Sciatic nerve (tissue), 2 donors: ENCODE data around the gene STAG1. TPM values are rescaled to one million over a fixed set of nuclear protein-coding genes. Genes with fewer than 3 reads are reported as not detected.
A peak's percentile ranks its signal among the peaks of the same experiment; 100 is the strongest.
"Not testable (repeated sequence)": the region's sequence is repeated elsewhere in the genome, so short reads cannot be mapped to it uniquely, and the experiment has no call there.

Experiments used
- ATAC-seq: fragments of 200-7000 bp; cut with Tn5 transposase; one replicate; pipeline ENCODE4 v1.9.1; 2020; ENCODE audit warnings: mild to moderate bottlenecking, moderate library complexity
- DNase-seq: peaks from one replicate; pipeline ENCODE4 v3.0.0-alpha.2; 2020; ENCODE audit warnings: low spot score
- intact Hi-C: fragments of 100-400 bp; cut with DNase I; formaldehyde crosslinking; loops from one replicate; pipeline ENCODE4 v1.14.2; 2022
- total RNA-seq: library from RNA; stranded (reverse); fragmentation: NEBNext Ultra II Directional; extraction: Animal tissue kit (Norgen Biotek cat#: 25700); gene quantifications from one replicate; pipeline ENCODE4 v1.2.1, GENCODE V29; 2021
- donor health status: DM: no; HTN: no; CAD: no.
- donor health status: DM: no; HTN: no; CAD: no.

Gene STAG1
- total RNA-seq, 1 donor from 2014 or later: 78.8 TPM

DNA sequence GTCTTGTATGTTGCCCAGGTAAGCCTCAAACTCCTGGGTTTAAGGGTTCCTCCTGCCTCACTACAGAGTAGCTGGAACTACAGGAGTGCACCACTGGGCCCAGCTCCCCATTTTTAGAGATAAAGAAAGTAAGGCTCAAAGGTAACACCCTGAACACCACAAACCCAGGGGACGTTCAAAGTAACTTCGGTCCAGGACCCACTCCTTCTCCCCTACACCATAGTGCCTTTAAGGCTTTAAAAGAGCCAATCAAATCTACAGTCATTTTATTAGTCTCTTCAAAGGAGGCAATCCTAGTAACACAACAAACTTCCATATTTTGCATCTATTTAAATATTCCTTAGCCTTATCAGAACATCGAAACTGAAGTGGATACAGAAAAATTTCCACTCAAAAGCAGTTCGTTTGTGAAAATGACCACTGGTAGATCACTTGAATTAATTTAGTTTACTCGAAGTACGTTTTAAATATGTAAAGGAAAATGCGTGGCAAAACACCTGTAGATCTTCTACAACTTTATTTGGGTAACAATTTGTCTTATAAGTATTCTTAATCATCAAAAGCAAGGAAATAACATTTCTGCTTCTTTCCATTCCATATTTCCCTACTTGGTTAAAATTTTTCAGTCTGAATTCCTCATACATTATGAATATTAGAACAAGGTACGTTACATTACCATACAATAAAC lies 1.8 kb downstream of the STAG1 start:
- DNase-seq (no peak), ATAC-seq (no peak)
- intact Hi-C loops: loop anchor here (5.0 to 10.0 kb wide), 3 partner anchors 104 to 673 kb away; no protein-coding TSS in a partner anchor

DNA sequence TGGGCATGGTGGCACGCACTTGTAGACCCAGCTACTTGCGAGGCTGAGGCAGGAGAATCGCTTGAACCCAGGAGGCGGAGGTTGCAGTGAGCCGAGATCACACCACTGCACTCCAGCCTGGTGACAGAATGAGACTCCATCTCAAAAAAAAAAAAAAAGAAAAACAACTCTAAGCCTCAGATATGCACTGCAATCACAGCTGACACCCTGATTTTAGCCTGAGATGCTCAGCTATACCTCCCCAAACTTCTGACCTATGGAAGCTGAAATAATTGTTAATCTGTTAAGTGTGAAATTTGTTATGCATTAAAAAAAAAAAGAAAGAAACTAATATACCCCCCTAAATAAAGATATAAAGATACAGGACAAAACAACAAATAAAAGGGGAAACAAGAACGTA lies 2.6 kb downstream of the STAG1 start:
- intact Hi-C loops: loop anchor here (5.0 to 10.0 kb wide), 5 partner anchors 105 to 672 kb away; no protein-coding TSS in a partner anchor
- not testable (repeated sequence) for DNase-seq, ATAC-seq

DNA sequence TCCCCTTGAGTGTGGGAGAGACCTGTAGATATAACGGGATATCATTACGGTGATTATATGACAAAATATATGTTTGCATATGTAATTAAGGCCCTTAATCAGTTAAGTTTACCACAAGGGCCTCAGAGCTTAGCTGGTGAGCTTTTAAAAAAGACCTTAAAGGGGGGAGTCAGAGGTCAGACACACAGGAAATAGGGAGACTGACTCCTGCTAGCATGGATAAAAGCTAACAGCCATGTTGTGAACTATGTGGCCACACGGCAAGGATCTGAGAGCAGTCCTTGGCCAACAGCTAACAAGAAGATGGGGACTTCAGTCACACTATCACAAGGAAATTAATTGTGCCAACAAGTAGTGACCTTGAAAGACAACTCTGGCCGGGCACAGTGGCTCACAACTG lies 3.1 kb downstream of the STAG1 start:
- no peak for ATAC-seq
- no peak for DNase-seq
- intact Hi-C loops: loop anchor here (5.0 to 10.0 kb wide), 2 partner anchors 204 to 382 kb away; no protein-coding TSS in a partner anchor

DNA sequence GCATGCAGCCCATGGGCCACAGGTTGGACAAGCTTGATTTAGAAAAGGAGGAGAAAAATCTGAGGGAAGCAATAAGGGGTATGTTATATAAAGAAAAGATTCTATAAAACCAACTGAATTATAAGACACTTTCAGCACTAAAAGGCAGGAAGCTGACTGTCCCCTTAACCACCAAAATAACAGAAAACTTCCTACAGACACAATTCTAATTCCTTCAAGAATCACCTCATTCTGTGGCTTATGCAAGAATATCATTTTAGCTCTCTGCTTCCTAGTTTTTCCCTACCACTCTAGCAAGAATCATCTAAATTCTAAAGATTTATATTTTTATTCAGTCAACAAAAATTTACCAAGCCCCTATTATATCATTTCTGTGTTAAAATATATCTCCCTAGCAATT lies 6.3 kb downstream of the STAG1 start:
- intact Hi-C loops: loop anchor here (5.0 to 10.0 kb wide), 2 partner anchors 201 to 379 kb away; no protein-coding TSS in a partner anchor
- ATAC-seq (no peak), DNase-seq (no peak)

DNA sequence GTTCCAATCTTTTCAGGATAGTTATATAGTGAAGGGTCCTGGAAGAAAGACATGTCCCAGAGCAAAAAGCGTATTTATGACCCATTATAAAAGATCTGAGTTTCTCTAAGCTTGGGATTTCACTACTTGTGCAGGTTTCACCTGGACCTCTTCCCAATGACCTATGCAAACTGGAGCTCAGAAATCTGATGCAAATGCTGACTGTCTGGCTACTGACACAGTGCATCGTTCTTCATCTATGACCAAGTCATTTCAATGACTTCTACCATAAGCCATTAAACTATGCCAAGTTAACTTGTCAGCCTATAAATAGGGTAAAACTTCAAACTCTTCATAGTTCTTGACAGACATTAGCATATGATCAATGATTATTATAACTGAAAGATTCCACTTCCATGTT lies 11.1 kb downstream of the STAG1 start:
- DNase-seq (no peak), ATAC-seq (no peak)
- intact Hi-C loops: loop anchor here (10.0 kb wide), 1 partner anchor 196 kb away; no protein-coding TSS in a partner anchor

DNA sequence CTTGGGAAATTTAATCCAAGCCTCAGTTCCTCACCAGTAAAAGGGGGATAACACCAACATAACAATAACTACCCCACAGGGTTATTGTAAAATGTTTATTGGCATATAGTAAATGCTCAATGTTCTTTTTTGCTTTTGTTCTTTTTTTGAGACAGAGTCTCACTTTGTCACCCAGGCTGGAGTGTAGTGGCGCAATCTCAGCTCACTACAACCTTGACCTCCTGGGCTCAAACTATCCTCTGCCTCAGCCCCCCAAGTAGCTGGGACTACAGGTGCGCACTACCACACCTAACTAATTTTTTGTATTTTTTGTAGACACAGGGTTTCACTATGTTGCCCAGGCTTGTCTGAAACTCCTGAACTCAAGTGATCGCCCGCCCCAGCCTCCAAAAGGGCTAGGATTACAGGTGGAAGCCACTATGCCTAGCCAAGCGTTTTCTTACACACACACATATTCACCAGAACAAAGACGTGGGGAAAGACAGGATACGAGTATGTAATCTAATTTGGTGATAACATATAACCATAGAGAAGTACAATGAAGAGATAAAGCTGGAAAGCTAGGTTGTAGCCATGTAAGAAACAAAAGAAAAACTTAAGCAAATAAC lies 11.7 kb downstream of the STAG1 start:
- intact Hi-C loops: loop anchor here (10.0 kb wide), 1 partner anchor 196 kb away; no protein-coding TSS in a partner anchor
- no peak for DNase-seq
- ATAC-seq: no peak

DNA sequence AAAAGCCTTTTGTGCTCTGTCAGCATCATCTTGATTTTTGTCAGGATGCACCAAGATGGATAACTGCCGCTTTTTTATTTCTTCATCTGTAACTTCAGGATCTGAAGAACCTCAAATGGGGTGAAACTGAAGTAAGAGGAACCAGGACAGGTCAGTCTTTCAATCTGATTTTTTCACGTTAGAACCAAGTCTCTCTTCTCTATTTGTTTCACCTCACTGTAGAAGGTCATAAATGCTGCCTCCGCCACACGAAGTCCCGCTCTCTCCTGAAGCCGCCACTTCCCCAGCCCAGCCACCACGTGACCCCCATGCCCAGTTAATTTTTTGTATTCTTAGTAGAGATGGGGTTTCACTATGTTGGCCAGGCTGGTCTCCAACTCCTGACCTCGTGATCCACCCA lies 15.2 kb downstream of the STAG1 start:
- ATAC-seq, intact Hi-C loops, DNase-seq: not testable (repeated sequence)

DNA sequence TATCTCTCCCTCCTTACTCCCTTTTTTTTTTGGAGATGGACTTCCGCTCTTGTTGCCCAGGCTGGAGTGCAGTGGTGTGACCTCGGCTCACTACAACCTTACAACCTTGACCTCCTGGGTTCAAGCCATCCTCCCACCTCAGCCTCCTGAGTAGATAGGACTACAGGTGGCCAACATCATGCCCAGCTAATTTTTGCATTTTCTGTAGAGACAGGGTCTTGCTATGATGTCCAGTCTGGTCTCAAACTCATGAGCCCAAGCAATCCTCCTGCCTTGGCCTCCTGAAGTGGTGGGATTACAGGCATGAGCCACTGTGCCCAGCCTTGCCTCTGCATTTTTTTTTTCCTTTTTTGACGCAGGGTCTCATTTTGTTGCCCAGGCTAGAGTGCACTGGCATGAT lies 17.1 kb downstream of the STAG1 start:
- ATAC-seq: no peak
- no peak for DNase-seq

DNA sequence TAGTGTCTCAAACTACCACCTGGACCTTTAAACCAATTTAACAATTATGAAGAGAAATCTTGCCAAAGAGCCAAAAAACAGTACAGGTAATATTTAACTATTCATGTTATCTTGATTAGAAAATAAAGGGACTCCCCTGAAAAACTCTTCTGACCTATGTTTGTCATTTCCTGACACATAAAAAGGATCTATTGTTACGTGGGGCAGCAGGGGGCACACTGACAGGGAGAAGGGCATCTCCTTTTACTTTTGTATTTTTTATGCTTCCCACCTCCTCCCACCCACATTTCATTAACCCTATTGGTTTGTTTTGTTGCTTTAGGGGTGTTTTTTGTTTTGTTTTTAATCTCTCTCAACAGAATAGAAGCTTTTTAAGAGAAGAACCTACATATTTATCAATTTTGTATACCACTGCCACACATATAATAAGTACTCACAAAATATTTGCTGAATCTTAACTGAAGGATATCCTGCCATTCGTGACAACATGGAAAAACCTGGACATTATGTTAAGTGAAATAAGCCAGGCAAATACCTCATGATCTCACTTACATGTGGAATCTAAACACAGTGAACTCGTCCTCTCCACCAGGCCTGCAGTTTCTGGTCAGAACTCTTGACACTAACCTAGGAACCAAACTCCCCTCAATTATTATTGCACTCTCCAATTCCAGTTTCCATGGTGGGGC lies 17.7 kb downstream of the STAG1 start:
- ATAC-seq (no peak), DNase-seq (no peak)
- intact Hi-C loops: no loop called here

More for the DNA sequence above, 17.1 kb downstream of the STAG1 start:
- intact Hi-C loops: no loop called here

DNA sequence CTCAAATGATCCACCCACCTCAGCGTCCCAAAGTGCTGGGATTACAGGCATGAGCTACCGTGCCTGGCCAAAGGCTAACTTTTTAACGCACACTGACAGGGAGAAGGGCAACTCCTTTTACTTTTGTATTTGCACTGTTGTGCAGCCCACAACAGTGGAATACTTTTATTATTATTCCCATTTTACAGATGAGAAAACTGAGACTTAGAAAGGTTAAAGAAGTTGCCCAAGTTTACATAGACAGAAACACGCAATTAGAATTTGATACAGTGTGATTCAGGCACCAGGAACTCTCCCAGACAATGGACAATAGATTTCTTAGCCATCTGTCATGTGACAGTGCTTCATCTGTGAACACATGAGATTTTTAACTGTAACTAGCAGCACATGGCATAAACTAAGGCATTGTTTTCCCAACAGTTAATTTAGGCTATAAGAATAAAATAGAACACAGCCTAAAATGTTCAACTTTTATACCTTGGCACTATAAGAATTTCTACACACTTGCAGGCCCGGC lies 18.8 kb downstream of the STAG1 start:
- ATAC-seq (no peak), DNase-seq (no peak)
- intact Hi-C loops: no loop called here

DNA sequence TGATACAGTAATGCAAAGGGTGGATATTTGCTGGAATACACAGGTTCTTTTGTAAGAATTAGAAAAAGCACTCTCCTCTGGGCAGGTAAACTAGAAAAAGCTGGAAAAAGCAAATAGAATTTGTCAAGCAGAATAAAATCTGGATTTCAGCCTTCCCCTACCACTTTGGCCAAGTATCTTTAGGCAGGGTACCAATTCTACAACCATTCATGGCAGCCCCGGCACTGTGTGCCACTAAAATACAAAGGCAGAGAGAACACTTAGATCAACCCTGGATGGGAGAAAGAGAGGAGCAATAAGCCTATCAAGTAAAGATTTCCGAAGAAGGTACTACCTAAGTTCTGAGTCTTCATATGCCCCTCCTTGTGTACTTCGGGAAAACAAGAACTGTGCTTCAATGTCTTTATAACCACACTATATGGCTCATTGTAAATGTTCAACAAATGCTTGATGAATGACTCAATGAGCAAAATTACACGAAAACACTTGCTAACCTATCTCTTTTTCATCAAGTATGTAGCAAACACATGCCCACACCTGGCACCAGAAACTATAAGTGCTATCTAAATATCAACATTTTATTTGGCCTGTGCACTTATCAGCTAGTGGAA lies 20.8 kb downstream of the STAG1 start:
- intact Hi-C loops: no loop called here
- DNase-seq (no peak), ATAC-seq (no peak)

DNA sequence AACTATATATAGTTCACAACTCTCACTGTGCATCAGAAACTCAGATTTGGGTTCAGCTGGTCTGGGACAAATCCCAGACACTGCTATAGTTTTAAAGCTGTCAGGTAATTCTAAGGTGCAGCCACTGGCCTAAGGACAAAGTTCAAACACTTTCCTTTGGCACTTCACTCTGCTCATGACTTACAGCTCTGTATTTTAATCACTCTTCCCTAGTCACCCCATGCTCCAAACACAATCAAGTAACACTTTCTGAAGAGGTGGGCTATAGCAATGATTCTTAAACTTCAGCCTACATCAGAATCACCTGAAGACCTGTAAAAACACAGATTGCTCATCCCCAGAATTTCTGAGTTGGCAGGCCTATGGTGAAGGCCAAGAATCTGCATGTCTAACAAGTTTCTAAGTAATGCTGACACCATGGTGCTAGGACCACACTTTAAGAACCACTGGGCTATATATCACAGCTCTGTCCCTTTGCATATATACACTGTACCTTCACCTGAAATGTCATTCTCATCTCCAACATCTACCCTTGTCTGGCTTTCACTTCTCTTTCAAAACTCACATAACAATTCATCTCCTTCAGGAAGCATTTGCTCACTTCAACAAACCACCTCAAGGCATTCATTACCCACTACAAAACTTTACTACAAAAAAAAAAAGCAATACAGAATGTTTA lies 21.4 kb downstream of the STAG1 start:
- intact Hi-C loops: no loop called here
- DNase-seq: no peak
- ATAC-seq: no peak

DNA sequence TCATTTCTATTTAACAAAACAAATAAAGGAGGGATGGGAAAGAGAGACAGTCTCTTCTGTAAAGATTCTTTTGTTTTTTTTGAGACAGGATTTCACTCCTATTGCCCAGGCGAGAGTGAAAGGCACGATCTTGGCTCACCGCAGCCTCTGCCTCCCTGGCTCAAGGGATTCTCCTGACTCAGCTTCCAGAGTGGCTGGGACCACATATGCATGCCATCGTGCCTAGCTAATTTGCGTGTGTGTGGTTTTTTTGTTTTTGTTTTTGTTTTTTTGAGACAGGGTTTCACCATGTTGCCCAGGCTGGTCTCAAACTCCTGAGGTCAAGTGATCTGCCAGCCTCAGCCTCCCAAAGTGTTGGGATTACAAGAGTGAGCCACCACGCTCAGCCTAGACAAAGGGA lies 23.3 kb downstream of the STAG1 start:
- DNase-seq: no peak
- ATAC-seq: peak; percentile 70
- intact Hi-C loops: no loop called here

DNA sequence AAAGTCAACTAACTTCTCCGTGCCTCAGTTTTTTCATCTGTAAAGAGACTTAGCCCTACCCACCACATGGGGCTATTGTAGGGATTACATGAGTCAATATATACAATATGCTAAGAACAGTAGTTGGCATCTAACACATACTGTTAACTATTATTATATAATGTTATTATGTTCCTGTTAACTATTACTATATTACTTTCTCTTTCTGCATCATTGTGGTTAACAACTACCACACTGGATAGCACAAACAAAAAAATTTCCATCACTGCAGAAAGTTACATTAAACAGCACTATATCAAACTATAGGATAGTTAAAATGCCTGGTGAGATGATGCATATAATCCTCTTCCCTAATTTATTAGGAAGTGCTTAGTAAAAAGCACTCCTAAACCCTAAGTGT lies 23.7 kb downstream of the STAG1 start:
- no peak for ATAC-seq
- DNase-seq: no peak
- intact Hi-C loops: no loop called here

DNA sequence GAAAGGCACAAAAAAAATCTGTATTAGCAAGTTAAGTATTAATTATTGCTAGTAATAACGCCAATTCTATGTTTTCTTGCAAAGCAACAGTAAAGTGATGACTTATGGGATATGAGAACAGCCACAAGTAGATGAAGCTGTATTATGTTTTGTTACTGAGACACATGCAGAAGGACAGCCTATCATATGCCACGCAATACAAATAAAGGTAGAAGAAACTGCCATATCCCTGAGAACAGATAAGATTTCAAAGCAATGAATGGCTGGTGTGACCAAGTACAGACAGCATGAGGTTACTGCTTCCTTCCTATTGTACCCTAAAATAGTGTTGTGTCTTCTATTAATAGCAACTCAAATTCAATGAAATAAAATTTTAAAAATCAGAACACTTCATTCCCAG lies 26.7 kb downstream of the STAG1 start:
- ATAC-seq: no peak
- intact Hi-C loops: no loop called here
- DNase-seq: no peak

DNA sequence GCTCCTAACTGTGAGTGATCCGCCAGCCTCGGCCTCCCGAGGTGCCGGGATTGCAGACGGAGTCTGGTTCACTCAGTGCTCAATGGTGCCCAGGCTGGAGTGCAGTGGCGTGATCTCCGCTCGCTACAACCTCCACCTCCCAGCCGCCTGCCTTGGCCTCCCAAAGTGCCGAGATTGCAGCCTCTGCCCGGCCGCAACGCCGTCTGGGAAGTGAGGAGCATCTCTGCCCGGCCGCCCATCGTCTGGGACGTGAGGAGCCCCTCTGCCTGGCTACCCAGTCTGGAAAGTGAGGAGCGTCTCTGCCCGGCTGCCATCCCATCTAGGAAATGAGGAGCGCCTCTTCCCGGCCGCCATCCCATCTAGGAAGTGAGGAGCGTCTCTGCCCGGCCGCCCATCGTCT lies 29.3 kb downstream of the STAG1 start:
- intact Hi-C loops, DNase-seq, ATAC-seq: not testable (repeated sequence)

DNA sequence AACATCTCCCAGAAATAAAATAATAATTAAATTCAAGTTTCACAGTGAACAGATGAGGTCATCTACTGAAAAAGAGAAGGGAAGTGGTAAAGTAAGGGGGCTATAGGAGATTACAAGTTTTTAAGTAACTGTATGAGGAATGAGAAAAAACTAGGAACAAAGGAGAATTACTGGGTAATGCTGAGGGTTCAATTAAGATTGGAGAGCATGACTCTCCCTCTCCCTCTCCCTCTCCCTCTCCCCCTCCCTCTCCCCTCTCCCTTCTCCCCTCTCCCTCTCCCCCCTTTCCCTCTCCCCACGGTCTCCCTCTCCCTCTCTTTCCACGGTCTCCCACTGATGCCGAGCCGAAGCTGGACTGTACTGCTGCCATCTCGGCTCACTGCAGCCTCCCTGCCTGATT lies 29.8 kb downstream of the STAG1 start:
- ATAC-seq, DNase-seq, intact Hi-C loops: not testable (repeated sequence)

DNA sequence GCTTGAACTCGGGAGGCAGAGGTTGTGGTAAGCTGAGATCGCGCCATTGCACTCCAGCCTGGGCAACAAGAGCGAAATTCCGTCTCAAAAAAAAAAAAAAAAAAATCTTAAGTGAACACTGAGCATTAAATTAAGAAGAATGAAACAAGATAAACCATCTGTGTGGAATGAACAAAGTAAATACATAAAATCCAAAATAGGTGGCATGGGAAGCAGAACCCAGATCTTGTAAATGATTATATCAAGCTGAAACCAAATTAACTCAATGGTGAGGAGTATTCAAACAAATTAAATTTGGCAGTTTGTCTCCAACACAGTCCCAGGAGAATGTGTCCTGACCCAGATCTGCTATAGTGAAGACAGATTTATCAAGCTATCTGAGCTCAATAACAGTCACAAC lies 32.1 kb downstream of the STAG1 start:
- DNase-seq: no peak
- intact Hi-C loops: no loop called here
- ATAC-seq: no peak

DNA sequence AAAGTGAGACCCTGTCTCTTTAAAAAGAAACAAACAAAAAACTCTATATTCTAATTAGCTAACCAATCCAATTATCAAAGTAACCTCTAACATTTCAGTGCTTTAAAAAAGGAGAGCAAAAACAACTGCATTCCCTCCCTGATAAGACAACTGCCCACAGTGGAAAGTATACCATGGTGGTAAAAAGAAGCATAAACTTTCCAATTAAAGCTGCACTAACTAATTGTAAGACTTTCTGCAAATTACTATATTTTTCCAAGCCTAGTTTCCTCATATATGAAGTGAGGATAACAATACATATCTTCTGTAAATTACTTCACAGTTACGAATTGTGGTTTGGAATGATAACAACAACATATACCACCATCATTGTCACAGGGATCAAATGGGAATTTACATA lies 35.5 kb downstream of the STAG1 start:
- intact Hi-C loops: no loop called here
- no peak for DNase-seq
- ATAC-seq: no peak
